Measurements from ENCODE around the gene PGM2L1. TPM values are rescaled to one million over a fixed set of nuclear protein-coding genes. Genes with fewer than 3 reads are reported as not detected.

The PGM2L1 gene
- total RNA-seq, 1 donor from 2014 or later, result 97.2 TPM

DNA sequence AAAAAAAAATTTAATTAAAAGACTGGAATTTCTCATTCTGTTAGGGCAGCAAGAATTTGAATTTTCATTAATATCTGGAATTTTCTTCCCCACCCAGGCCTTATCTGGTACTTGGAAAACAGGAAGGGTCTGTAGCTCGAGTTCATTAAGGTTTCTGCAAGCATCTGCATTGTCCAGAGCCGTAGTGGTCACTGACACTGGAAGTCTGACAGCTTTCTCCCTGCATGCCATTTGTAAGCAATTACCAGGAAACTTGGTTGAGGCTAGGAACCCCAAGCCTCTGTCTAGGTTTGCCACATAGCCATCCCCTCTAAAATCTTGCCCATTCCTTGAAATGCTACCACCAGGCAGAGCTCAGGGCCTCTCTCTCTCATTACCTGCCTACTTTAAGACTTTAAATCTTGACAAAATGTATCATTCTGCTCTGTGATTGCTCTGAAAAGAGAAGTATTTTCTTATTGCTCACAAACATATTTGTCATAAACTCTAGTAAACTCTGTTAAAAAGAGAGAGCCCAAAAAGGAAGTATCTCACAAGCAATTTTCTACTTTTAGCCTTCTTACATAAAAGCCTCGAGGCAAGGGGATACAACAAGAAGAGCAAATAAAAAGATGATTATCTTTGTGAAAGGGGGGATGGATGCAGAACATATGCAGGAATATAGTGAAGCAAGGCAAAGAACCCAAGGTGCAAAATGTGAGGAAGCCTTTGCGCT, 5.5 kb upstream of the PGM2L1 start:
- TF ChIP-seq, protein P1, sequence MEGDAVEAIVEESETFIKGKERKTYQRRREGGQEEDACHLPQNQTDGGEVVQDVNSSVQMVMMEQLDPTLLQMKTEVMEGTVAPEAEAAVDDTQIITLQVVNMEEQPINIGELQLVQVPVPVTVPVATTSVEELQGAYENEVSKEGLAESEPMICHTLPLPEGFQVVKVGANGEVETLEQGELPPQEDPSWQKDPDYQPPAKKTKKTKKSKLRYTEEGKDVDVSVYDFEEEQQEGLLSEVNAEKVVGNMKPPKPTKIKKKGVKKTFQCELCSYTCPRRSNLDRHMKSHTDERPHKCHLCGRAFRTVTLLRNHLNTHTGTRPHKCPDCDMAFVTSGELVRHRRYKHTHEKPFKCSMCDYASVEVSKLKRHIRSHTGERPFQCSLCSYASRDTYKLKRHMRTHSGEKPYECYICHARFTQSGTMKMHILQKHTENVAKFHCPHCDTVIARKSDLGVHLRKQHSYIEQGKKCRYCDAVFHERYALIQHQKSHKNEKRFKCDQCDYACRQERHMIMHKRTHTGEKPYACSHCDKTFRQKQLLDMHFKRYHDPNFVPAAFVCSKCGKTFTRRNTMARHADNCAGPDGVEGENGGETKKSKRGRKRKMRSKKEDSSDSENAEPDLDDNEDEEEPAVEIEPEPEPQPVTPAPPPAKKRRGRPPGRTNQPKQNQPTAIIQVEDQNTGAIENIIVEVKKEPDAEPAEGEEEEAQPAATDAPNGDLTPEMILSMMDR (IDR thresholded peaks at IDR 0.05; ENCODE audit: partially characterized antibody, unreplicated experiment), result no peak
- Mint-ChIP-seq H3K4me3 (ENCODE audit: unreplicated experiment) (no peak overlapping the region), H3K27me3 (ENCODE audit: unreplicated experiment) (peaks cover 4% of the 10 kb centered on the region), H3K9me3 (ENCODE audit: unreplicated experiment) (peaks cover 3% of the 10 kb centered on the region), H3K4me1 (ENCODE audit: low read depth, unreplicated experiment) (peaks cover 14% of the 10 kb centered on the region), H3K27ac (ENCODE audit: unreplicated experiment) (no peak overlapping the region), H3K36me3 (ENCODE audit: unreplicated experiment) (no peaks in the 10 kb centered on the region)
- DNase-seq, result no peak

DNA sequence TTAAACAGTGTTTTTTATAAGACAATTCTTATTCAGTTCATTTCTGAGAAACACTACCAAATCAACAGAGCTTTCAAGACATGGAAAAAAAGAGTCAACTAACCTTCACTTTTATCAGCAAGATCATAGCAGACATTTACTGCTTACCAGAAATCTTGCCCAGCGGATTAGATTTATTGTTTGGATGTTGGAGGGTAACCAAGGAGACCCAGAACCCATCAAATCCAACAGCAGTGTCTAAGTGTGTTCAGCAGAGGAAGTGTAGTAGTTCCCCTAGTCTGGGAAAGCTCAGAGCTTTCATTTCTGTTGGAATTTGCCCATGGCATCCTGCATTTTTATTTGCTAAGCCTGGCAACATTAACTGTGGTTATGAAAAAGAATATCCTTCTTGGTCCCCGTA, 2.4 kb upstream of the PGM2L1 start:
- H3K4me3 Mint-ChIP-seq (ENCODE audit: unreplicated experiment), result no peak overlapping the region
- TF ChIP-seq, protein P1 (IDR thresholded peaks at IDR 0.05; ENCODE audit: partially characterized antibody, unreplicated experiment), result no peak
- H3K4me1 Mint-ChIP-seq (ENCODE audit: low read depth, unreplicated experiment), result peaks cover 10% of the 10 kb centered on the region
- peaks cover 12% of the 10 kb centered on the region for H3K9me3 Mint-ChIP-seq (ENCODE audit: unreplicated experiment)
- H3K36me3 Mint-ChIP-seq (ENCODE audit: unreplicated experiment), result no peaks in the 10 kb centered on the region
- no peak overlapping the region for H3K27ac Mint-ChIP-seq (ENCODE audit: unreplicated experiment)
- H3K27me3 Mint-ChIP-seq (ENCODE audit: unreplicated experiment), result peaks cover 13% of the 10 kb centered on the region
- no peak for DNase-seq

DNA sequence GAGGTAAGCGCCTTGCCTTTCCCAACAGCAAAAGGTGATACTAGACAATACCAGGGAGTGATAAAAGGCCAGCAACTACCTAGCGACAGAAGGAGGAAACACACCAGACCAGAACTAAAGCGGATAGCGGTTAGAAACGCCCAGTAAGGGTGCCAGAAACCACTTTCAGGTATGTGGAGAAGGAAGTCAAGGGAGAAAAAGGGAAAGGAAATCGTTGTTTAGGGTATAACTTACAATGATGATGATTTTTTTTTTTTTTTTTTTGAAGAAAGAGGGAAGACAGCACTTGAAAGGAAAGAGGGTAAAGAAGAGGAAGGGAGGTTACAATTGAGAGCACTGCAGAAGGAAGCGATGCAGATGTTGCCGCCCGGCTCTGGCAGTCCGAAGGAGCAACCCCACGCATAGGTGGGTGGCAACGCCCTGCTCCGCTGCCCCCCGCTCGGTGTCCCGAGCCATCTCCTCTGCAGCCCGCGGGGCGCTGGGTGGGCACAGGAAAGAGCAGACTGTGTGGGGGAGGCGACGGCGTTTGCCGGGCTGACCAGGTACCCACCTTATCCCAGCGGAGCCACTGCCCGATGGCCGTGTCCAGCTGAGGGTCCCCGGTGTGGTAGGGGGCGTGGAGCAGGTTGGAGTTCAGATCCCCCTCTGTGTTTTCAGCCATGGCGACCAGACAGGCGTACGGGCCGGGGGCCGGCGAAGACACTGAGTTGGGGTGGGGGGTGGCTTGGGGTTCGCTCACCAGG, 561 bp downstream of the PGM2L1 start:
- TF ChIP-seq, protein P1 (IDR thresholded peaks at IDR 0.05; ENCODE audit: partially characterized antibody, unreplicated experiment), result no peak
- Mint-ChIP-seq H3K4me3 (ENCODE audit: unreplicated experiment) (peak overlapping the region; percentile 96), H3K9me3 (ENCODE audit: unreplicated experiment) (peaks cover 12% of the 10 kb centered on the region), H3K27ac (ENCODE audit: unreplicated experiment) (peak overlapping the region; percentile 93), H3K4me1 (ENCODE audit: low read depth, unreplicated experiment) (peaks cover 17% of the 10 kb centered on the region), H3K27me3 (ENCODE audit: unreplicated experiment) (peaks cover 15% of the 10 kb centered on the region), H3K36me3 (ENCODE audit: unreplicated experiment) (no peaks in the 10 kb centered on the region)
- DNase-seq, result no peak

DNA sequence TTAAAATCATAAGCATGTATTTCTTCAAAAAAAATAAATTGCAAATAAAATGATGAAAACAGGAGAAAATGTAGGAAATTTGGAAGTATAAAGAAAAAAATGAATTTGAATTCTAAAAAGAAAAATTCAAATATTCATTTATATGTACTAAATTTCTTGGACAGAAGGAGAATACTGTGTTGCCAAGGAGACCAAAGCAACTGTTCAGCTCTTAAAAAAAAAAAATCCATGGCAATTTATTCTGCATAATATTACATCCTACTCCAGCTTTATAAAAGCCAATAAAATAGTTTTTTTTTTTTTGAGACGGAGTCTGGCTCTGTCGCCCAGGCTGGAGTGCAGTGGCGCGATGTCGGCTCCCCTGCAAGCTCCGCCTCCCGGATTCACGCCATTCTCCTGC, 6.0 kb downstream of the PGM2L1 start:
- Mint-ChIP-seq H3K27me3 (ENCODE audit: unreplicated experiment) (peaks cover 4% of the 10 kb centered on the region), H3K9me3 (ENCODE audit: unreplicated experiment) (peaks cover under 1% of the 10 kb centered on the region), H3K4me1 (ENCODE audit: low read depth, unreplicated experiment) (peaks cover 14% of the 10 kb centered on the region), H3K36me3 (ENCODE audit: unreplicated experiment) (no peaks in the 10 kb centered on the region), H3K4me3 (ENCODE audit: unreplicated experiment) (no peak overlapping the region), H3K27ac (ENCODE audit: unreplicated experiment) (no peak overlapping the region)
- TF ChIP-seq, protein P1 (IDR thresholded peaks at IDR 0.05; ENCODE audit: partially characterized antibody, unreplicated experiment), result no peak
- no peak for DNase-seq

DNA sequence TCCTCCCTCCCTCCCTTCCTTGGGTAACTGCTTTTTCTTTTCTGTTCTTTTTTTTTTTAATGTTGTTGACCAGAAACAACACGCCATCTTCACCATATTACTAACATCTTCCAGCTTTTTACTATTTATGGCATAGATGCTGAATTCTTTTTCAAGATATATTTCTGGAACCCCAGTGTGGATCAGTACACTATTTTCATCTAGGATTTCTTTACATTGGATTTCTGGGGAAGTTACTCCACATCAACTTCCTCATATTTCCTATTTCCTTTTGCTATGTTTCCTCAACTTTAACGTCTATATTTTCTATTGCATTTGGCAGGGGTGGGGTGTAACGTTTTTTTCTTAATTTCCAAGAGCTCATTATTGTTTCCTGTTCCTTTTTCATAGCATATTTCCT, 7.0 kb downstream of the PGM2L1 start:
- no peaks in the 10 kb centered on the region for H3K9me3 Mint-ChIP-seq (ENCODE audit: unreplicated experiment)
- TF ChIP-seq, protein P1 (IDR thresholded peaks at IDR 0.05; ENCODE audit: partially characterized antibody, unreplicated experiment), result no peak
- H3K4me1 Mint-ChIP-seq (ENCODE audit: low read depth, unreplicated experiment), result peaks cover 14% of the 10 kb centered on the region
- no peak overlapping the region for H3K4me3 Mint-ChIP-seq (ENCODE audit: unreplicated experiment)
- no peaks in the 10 kb centered on the region for H3K36me3 Mint-ChIP-seq (ENCODE audit: unreplicated experiment)
- DNase-seq, result no peak
- no peak overlapping the region for H3K27ac Mint-ChIP-seq (ENCODE audit: unreplicated experiment)
- peaks cover 4% of the 10 kb centered on the region for H3K27me3 Mint-ChIP-seq (ENCODE audit: unreplicated experiment)
